Brain pericyte (primary cell): ENCODE measurements around the gene CNNM1.

Source experiments
- DNase-seq: peaks from one replicate; pipeline ENCODE4 v3.0.0-alpha.2; 2012; ENCODE audit warnings: low read depth, low spot score

CNNM1 gene

GRCh38 chr10:99418910-99419624 lies 89.9 kb downstream of the CNNM1 start:
- DNase-seq, result no peak

- no peak for DNase-seq
These were observed 90.5 kb downstream of the CNNM1 start for GRCh38 chr10:99419688-99420087.

DNA sequence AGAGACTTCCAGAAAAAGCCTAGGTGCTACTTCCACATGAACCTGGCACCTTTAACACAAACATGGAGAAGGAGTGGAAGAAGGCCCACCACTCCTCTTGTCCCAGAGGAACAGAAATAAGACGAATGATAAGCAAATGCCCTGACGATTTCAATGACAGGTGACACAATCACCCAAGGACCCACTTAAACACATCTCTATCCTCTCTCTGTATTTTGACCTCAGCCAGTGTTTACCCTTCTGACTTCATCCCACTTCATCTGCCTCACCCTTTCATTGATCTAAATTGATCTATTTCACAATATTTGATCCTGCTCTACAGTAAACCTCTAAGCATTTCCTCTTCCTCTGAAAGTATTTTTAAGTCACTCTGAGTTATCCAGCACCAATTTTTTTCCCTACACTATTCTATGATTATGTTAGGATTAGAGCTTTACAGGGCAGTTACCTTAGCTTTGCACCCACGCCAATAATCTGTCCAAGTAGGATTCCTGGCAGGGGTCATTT lies 92.1 kb downstream of the CNNM1 start:
- DNase-seq, result no peak

DNA sequence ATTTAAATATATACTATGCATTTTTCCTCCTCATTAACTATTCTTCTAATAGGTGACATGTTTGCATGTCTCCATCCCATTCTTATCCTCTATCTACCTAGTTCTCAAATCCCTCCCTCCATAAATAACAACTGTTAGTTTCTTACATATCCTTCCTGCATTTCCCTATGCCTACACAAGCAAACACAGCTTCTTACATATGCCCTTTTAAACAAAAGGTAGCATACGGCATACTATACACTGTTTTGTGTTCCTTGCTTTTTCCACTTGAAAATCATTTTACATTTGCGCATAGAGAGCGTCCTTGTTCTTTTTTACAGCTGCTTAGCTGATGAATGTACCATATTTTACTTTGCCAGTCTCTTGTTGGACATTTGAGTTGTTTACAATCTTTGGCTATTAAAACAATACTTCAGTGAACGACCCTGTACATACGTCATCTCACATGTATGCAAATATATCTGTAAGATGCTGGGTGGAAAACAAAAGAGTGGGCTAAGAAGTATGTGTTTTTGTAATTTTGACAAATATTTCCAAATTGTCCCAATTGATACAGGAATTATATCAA lies 93.5 kb downstream of the CNNM1 start:
- no peak for DNase-seq

DNA sequence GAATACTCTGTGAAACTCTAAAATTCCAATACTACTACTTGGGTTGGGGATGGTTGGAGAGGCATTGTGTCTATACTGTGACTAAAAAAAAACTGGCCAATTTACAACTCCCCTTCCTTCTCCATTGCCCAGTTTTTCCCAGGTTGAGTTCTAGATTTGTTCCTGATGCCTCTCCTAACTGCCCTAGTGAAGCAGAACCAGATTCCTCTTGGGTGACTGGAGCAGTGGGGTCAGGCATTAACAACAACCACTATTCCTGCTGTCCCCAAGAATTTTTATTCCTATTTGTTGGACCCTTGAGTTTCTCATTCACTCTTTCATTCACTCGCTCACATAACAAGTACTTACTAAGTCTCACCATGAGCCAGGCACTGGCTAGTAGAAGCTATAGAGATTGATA lies 95.5 kb downstream of the CNNM1 start:
- no peak for DNase-seq

GRCh38 chr10:99425204-99425603 lies 96.0 kb downstream of the CNNM1 start:
- no peak for DNase-seq

DNA sequence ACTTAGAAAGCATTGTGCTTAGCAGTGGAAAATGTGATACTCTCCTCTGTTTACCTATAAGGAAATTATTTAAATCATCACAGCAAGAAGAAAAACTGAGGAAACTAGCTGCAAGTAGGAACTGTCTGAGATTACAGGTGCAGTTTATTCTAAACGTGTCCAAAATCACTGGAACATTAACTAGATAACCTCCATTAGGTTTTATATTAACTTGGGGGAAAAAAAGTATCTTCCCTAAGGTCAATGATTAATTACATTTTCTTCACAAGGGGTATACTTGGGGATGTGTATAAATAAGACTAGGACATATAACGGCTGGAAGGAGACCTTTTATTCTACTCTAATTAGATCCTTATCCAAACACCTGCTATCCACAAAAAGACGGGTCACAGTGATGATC lies 97.5 kb downstream of the CNNM1 start:
- no peak for DNase-seq

DNA sequence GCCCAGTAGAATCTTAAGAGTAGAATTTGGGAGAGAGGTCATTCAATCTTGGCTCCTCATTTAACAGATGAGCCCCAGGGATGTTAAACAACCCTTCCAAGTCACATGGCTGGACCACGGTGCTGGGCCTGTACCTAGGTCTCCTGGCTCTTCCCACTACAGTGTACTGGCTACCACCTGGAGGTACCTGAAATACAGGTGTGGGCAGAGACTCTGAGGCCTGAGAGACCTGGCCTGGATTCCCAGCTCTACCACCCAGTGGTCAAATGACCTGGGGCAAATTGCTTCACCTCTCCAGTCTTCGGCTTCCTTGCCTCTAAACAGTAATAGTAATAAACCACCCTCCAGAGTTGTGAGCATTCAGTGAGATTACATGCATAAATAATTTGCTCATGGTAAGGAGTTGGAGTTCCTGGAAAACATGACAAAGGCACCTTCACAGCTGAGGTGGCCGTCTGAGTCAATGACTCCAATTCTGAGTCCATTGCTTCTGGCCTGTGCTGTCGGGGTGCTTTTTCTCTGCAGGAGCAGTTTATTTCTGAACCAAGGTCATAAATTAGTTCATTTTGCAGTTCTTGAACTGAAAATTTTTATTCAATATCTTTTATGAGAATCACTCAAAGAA lies 98.5 kb downstream of the CNNM1 start:
- DNase-seq, result no peak

GRCh38 chr10:99429517-99430095 lies 100.5 kb downstream of the CNNM1 start:
- DNase-seq, result no peak

- DNase-seq, result no peak
These were observed 100.9 kb downstream of the CNNM1 start for GRCh38 chr10:99430116-99430450.

- DNase-seq, result peak; percentile 94
These were observed 101.5 kb downstream of the CNNM1 start, which contains the start of gene GOT1 for GRCh38 chr10:99430451-99431189. TSS of gene GOT1 (minus strand) at chr10:99430624. CDS start at chr10:99430565, 59 bp downstream.

DNA sequence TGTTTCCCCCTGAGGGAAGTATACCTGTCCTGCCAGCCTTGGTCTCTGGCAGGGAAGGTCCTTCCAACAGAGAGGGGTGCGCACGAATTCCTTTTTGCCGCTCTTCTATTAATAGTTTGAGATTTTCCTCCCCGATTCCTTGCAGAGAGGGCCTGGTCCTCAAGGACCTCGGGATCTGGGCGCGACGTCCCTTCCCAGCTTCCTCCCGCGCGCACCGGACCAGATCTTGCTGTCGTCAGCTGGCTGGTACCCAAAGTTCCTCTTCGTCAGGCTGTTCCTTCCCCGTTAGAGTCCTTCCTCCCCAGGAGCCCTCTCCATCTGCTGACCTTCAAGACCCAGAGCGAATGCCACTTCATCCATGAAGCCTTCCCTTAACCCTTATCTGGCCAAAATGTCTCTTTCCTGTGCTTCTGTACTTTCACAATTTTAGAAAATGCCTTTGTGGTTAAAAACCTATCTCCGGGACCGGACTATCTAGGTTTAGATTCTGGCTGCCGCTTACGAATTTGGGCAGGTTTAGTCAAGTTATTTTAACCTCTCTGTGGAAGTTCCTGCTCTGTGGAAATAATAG lies 102.1 kb downstream of the CNNM1 start:
- no peak for DNase-seq

GRCh38 chr10:99432047-99432446 lies 102.9 kb downstream of the CNNM1 start:
- DNase-seq, result no peak

DNA sequence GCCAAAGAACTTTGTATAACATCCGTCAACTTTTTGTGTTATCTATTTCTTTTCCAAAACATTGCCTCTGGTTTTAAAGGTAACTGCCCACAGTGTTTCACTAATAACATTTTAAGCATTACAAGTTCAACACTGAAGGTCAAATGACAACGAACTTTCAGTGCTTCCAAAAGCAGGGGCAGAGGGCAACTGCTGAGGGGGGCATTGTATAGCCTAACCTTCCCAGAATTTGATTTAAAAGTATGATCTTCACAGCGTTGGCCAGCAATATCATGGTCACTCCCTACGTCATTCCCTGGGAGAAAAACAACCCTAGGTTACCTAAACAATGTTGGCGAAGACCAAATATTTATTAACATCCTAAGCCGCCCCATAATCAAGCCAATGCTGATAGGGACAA lies 103.7 kb downstream of the CNNM1 start:
- DNase-seq, result no peak

GRCh38 chr10:99433378-99434020 lies 104.3 kb downstream of the CNNM1 start:
- DNase-seq, result no peak

- no peak for DNase-seq
These were observed 107.0 kb downstream of the CNNM1 start for GRCh38 chr10:99435986-99436638.

DNA sequence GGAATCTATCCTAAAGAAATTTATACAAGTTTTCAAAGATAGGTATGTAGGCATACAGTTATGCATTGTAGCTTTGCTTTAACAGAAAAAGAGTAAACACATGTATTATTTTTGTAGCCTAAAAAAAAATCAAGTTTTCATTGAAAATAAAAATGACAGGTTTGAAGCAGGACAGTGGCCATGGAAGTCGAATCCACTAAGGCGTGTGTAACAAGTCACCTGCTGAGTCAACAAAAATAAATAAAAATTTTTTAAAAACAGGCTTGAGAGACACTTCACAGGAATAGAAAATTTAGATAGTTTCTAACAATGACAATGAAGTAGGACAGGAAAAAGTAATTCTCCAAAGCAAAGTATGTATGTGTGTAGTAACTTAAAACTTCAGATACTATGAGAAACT lies 109.7 kb downstream of the CNNM1 start:
- DNase-seq, result no peak

DNA sequence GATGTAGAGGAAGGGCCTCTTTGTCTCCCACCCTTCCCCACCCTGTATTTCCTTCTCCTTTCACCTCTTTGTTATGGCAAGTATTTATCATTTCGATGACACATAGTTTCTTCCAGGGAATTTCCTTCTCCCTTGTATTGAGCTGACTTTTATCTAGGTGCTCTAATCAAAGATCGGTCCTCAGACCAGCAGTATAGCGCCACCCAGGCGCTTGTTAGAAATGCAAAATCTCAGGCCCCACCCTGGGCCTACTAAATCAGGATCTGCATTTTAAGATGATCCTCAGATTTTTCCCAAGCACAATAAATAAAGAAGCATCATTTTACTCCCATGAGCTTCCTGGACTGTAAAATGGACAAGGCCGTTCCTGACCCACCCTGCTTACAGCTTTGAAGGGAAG lies 113.2 kb downstream of the CNNM1 start:
- DNase-seq, result no peak

- DNase-seq, result no peak
These were observed 114.3 kb downstream of the CNNM1 start for GRCh38 chr10:99443500-99443899.
